Neuronal stem cell (in vitro differentiated cells): Measurements from ENCODE around the gene TRIB2.

Experiments used
- DNase-seq: peaks from one replicate; pipeline ENCODE4 v3.0.0-alpha.2; 2013; ENCODE audit warnings: low spot score
- H2AFZ ChIP-seq: one replicate; pipeline ENCODE4 v1.6.1; 2013; ENCODE audit warnings: mild to moderate bottlenecking, low read length, inconsistent platforms
- H2AK5ac ChIP-seq: 2 replicates; pipeline ENCODE4 v1.6.1; 2013; ENCODE audit warnings: low read depth, mild to moderate bottlenecking, inconsistent platforms, low read length, moderate library complexity, mixed read lengths
- H2BK120ac ChIP-seq: 2 replicates; pipeline ENCODE4 v1.6.1; 2013; ENCODE audit warnings: low read depth, mild to moderate bottlenecking, inconsistent platforms, low read length, moderate library complexity, mixed read lengths
- H2BK12ac ChIP-seq: one replicate; pipeline ENCODE4 v1.6.1; 2013; ENCODE audit warnings: low read length, inconsistent platforms
- H2BK15ac ChIP-seq: 2 replicates; pipeline ENCODE4 v1.6.1; 2013; ENCODE audit warnings: mild to moderate bottlenecking, low read length, inconsistent platforms, mixed read lengths
- H2BK5ac ChIP-seq: one replicate; pipeline ENCODE4 v1.6.1; 2013; ENCODE audit warnings: inconsistent platforms, mild to moderate bottlenecking, low read length, moderate library complexity
- H3K14ac ChIP-seq: one replicate; pipeline ENCODE4 v1.6.1; 2013; ENCODE audit warnings: low read length, inconsistent platforms
- H3K18ac ChIP-seq: 2 replicates; pipeline ENCODE4 v1.6.1; 2013; ENCODE audit warnings: low read length, inconsistent platforms
- H3K23ac ChIP-seq: 2 replicates; pipeline ENCODE4 v1.6.1; 2013; ENCODE audit warnings: low read depth, mild to moderate bottlenecking, mixed read lengths, low read length, inconsistent platforms; ENCODE audit not compliant: poor library complexity
- H3K27ac ChIP-seq: replicated peaks from 3 replicates; pipeline ENCODE4 v1.5.1; 2013; ENCODE audit warnings: low read length, inconsistent platforms
- H3K27me3 ChIP-seq, 3 experiments: 2 replicates each; pipeline ENCODE4 v1.6.1; 2013; ENCODE audit warnings: low read length in 3 of 3, mild to moderate bottlenecking in 2 of 3, inconsistent platforms in 1 of 3, low read depth in 1 of 3, mixed read lengths in 1 of 3, moderate library complexity in 1 of 3; ENCODE audit not compliant: control insufficient read depth in 3 of 3, insufficient read depth in 3 of 3
- H3K36me3 ChIP-seq, 2 donors: replicated peaks in 1 of 2; 2 replicates each; pipeline ENCODE4 v1.6.1; 2013; ENCODE audit warnings: low read length in 2 of 2; ENCODE audit not compliant: control insufficient read depth in 2 of 2, insufficient read depth in 2 of 2
- H3K4ac ChIP-seq: 2 replicates; pipeline ENCODE4 v1.6.1; 2013; ENCODE audit warnings: inconsistent platforms, mild to moderate bottlenecking, low read length, moderate library complexity
- H3K4me1 ChIP-seq, 2 donors: 1 replicate in 1 of 2; 2 replicates in 1 of 2; pipeline ENCODE4 v1.6.1; 2013; ENCODE audit warnings: low read length in 2 of 2, low read depth in 1 of 2; ENCODE audit not compliant: control insufficient read depth in 2 of 2, insufficient read depth in 1 of 2
- H3K4me2 ChIP-seq: one replicate; pipeline ENCODE4 v1.6.1; 2013; ENCODE audit warnings: mild to moderate bottlenecking, low read length, inconsistent platforms; ENCODE audit not compliant: insufficient read depth, poor library complexity, severe bottlenecking
- H3K4me3 ChIP-seq, 2 donors: 2 replicates each; pipeline ENCODE4 v1.5.1; 2013; ENCODE audit warnings: low read length in 2 of 2, mild to moderate bottlenecking in 2 of 2, inconsistent platforms in 1 of 2, moderate library complexity in 1 of 2
- H3K79me1 ChIP-seq: one replicate; pipeline ENCODE4 v1.6.1; 2013; ENCODE audit warnings: low read depth, mild to moderate bottlenecking, inconsistent platforms, low read length, moderate library complexity
- H3K9ac ChIP-seq: one replicate; pipeline ENCODE4 v1.6.1; 2013; ENCODE audit warnings: mild to moderate bottlenecking, low read depth, low read length, inconsistent platforms; ENCODE audit not compliant: poor library complexity
- H3K9me3 ChIP-seq, 2 donors: replicated peaks in 1 of 2; 2 replicates each; pipeline versions ENCODE3 to v1.6.1; 2013; ENCODE audit warnings: low read length in 2 of 2, mild to moderate bottlenecking in 2 of 2, inconsistent platforms in 1 of 2, low read depth in 1 of 2, mixed read lengths in 1 of 2, moderate library complexity in 1 of 2; ENCODE audit not compliant: control insufficient read depth in 2 of 2, insufficient read depth in 1 of 2
- H4K8ac ChIP-seq: one replicate; pipeline ENCODE4 v1.6.1; 2013; ENCODE audit warnings: low read depth, mild to moderate bottlenecking, inconsistent platforms, low read length, moderate library complexity
- H4K91ac ChIP-seq: one replicate; pipeline ENCODE4 v1.6.1; 2013; ENCODE audit warnings: low read length, low read depth, mild to moderate bottlenecking, inconsistent platforms; ENCODE audit not compliant: poor library complexity
- WGBS, 2 donors: extraction: QIAGEN DNeasy Blood & Tissue Kit; methylation state at CpG; one replicate each; pipeline ENCODE4 v1.1.7; 2013; ENCODE audit warnings: missing lambda C conversion rate in 2 of 2, mixed read lengths in 1 of 2; ENCODE audit not compliant: insufficient read length in 2 of 2, insufficient replicate concordance in 1 of 2; ENCODE audit errors: extremely low coverage in 2 of 2; 5-methylcytosine and 5-hydroxymethylcytosine counted together

TRIB2 gene

GRCh38 chr2:12754643-12755042, 37.9 kb downstream of the TRIB2 start:
- no peak overlapping the region for H3K27ac ChIP-seq
- no peak overlapping the region for H3K4ac ChIP-seq
- DNase-seq: no peak
- no peak overlapping the region for H3K14ac ChIP-seq
- no peak overlapping the region for H2BK12ac ChIP-seq
- no peak overlapping the region for H2AFZ ChIP-seq
- H3K9ac ChIP-seq: no peak overlapping the region
- H4K91ac ChIP-seq: no peak overlapping the region
- H2BK5ac ChIP-seq: no peak overlapping the region
- no peaks in the 10 kb centered on the region for H3K9me3 ChIP-seq
- H2AK5ac ChIP-seq: no peak overlapping the region
- H2BK15ac ChIP-seq: no peak overlapping the region
- no peaks in the 10 kb centered on the region for H3K36me3 ChIP-seq
- no peaks in the 10 kb centered on the region for H3K27me3 ChIP-seq
- no peak overlapping the region for H3K4me3 ChIP-seq
- H3K4me1 ChIP-seq: peaks cover 0 to 3% of the 10 kb centered on the region in 2 donors
- H2BK120ac ChIP-seq: no peak overlapping the region
- H3K79me1 ChIP-seq: no peaks in the 10 kb centered on the region
- no CpG with 5 or more reads among the region's 5 CpGs for WGBS, 2 donors
- no peak overlapping the region for H3K4me2 ChIP-seq
- no peak overlapping the region for H3K23ac ChIP-seq
- no peak overlapping the region for H4K8ac ChIP-seq
- no peak overlapping the region for H3K18ac ChIP-seq

GRCh38 chr2:12755384-12755783, 38.6 kb downstream of the TRIB2 start:
- H3K14ac ChIP-seq: no peak overlapping the region
- H3K27me3 ChIP-seq: no peaks in the 10 kb centered on the region
- no peak overlapping the region for H3K23ac ChIP-seq
- H2BK12ac ChIP-seq: no peak overlapping the region
- H3K9me3 ChIP-seq: no peaks in the 10 kb centered on the region
- H3K4ac ChIP-seq: no peak overlapping the region
- H2BK120ac ChIP-seq: no peak overlapping the region
- H4K8ac ChIP-seq: no peak overlapping the region
- H3K79me1 ChIP-seq: no peaks in the 10 kb centered on the region
- no CpG with 5 or more reads among the region's 3 CpGs for WGBS, 2 donors
- H3K27ac ChIP-seq: no peak overlapping the region
- no peak overlapping the region for H3K9ac ChIP-seq
- no peak overlapping the region for H2BK5ac ChIP-seq
- no peak overlapping the region for H3K4me2 ChIP-seq
- no peak overlapping the region for H2BK15ac ChIP-seq
- no peak overlapping the region for H3K18ac ChIP-seq
- no peak overlapping the region for H4K91ac ChIP-seq
- H3K4me1 ChIP-seq: peaks cover 0 to 3% of the 10 kb centered on the region in 2 donors
- no peak overlapping the region for H2AK5ac ChIP-seq
- no peak overlapping the region for H2AFZ ChIP-seq
- H3K36me3 ChIP-seq: no peaks in the 10 kb centered on the region
- DNase-seq: no peak
- H3K4me3 ChIP-seq: no peak overlapping the region

GRCh38 chr2:12759248-12759647, 42.5 kb downstream of the TRIB2 start:
- no peak overlapping the region for H3K23ac ChIP-seq
- no peaks in the 10 kb centered on the region for H3K79me1 ChIP-seq
- H3K18ac ChIP-seq: no peak overlapping the region
- no peak overlapping the region for H2BK15ac ChIP-seq
- DNase-seq: no peak
- no peaks in the 10 kb centered on the region for H3K9me3 ChIP-seq
- H3K9ac ChIP-seq: no peak overlapping the region
- H3K4me3 ChIP-seq: no peak overlapping the region
- H2BK120ac ChIP-seq: no peak overlapping the region
- no peak overlapping the region for H2AK5ac ChIP-seq
- H4K91ac ChIP-seq: no peak overlapping the region
- H3K4ac ChIP-seq: no peak overlapping the region
- H3K4me2 ChIP-seq: no peak overlapping the region
- H2BK12ac ChIP-seq: no peak overlapping the region
- no peaks in the 10 kb centered on the region for H3K27me3 ChIP-seq
- no peak overlapping the region for H2BK5ac ChIP-seq
- H3K27ac ChIP-seq: no peak overlapping the region
- no peak overlapping the region for H4K8ac ChIP-seq
- no peaks in the 10 kb centered on the region for H3K36me3 ChIP-seq
- H3K14ac ChIP-seq: no peak overlapping the region
- no peak overlapping the region for H2AFZ ChIP-seq
- H3K4me1 ChIP-seq: peaks cover 0 to 3% of the 10 kb centered on the region in 2 donors
- no CpG with 5 or more reads among the region's 4 CpGs for WGBS, 2 donors

GRCh38 chr2:12761104-12761503, 44.4 kb downstream of the TRIB2 start:
- WGBS, 2 donors: no CpG with 5 or more reads among the region's 6 CpGs
- DNase-seq: no peak

More at GRCh38 chr2:12761104-12761503, 44.4 kb downstream of the TRIB2 start:
- no peaks in the 10 kb centered on the region for H3K36me3 ChIP-seq
- H3K14ac ChIP-seq: no peak overlapping the region
- H4K91ac ChIP-seq: no peak overlapping the region
- H2AFZ ChIP-seq: no peak overlapping the region
- H2BK120ac ChIP-seq: no peak overlapping the region
- no peak overlapping the region for H2BK15ac ChIP-seq
- H3K4ac ChIP-seq: no peak overlapping the region
- H3K9me3 ChIP-seq: no peaks in the 10 kb centered on the region
- no peak overlapping the region for H2AK5ac ChIP-seq
- no peaks in the 10 kb centered on the region for H3K79me1 ChIP-seq
- no peak overlapping the region for H2BK12ac ChIP-seq
- no peak overlapping the region for H3K4me3 ChIP-seq
- no peak overlapping the region for H3K18ac ChIP-seq
- no peak overlapping the region for H2BK5ac ChIP-seq
- H3K23ac ChIP-seq: no peak overlapping the region
- H3K4me1 ChIP-seq: no peaks in the 10 kb centered on the region
- H3K27ac ChIP-seq: no peak overlapping the region
- no peak overlapping the region for H4K8ac ChIP-seq
- H3K27me3 ChIP-seq: no peaks in the 10 kb centered on the region
- H3K4me2 ChIP-seq: no peak overlapping the region
- H3K9ac ChIP-seq: no peak overlapping the region
